Nephron (organoid): ENCODE measurements around the gene TRAF3.

Experiments used
- H3K27ac Mint-ChIP-seq, 3 experiments: 2 replicates each; pipeline ENCODE4 v1.8.0; 2020; ENCODE audit warnings: mixed read lengths in 3 of 3, mild to moderate bottlenecking in 2 of 3, moderate library complexity in 1 of 3
- H3K27me3 Mint-ChIP-seq: 2 replicates; pipeline ENCODE4 v1.8.0; 2021; ENCODE audit warnings: low read depth, mild to moderate bottlenecking, moderate library complexity, mixed read lengths
- H3K36me3 Mint-ChIP-seq: 2 replicates; pipeline ENCODE4 v1.8.0; 2020; ENCODE audit warnings: low read depth, mixed read lengths
- H3K4me1 Mint-ChIP-seq: 2 replicates; pipeline ENCODE4 v1.8.0; 2020; ENCODE audit warnings: mixed read lengths
- H3K4me3 Mint-ChIP-seq, 3 experiments: 2 replicates each; pipeline ENCODE4 v1.8.0; 2020; ENCODE audit warnings: mild to moderate bottlenecking in 3 of 3, mixed read lengths in 3 of 3, moderate library complexity in 2 of 3
- H3K9me3 Mint-ChIP-seq: 2 replicates; pipeline ENCODE4 v1.8.0; 2020; ENCODE audit warnings: mixed read lengths
- CTCF ChIP-seq, 3 experiments: fragments of 200-600 bp; sonication (generic); IDR thresholded peaks; one replicate each; pipeline ENCODE4 v1.5.0; 2021; ENCODE audit warnings: antibody characterized with exemption in 3 of 3; ENCODE audit not compliant: unreplicated experiment in 3 of 3

Gene TRAF3

GRCh38 chr14:102951034-102951433 lies 173.8 kb downstream of the TRAF3 start:
- TF ChIP-seq CTCF (IDR thresholded peaks at IDR 0.05; ENCODE audit: unreplicated experiment in 3 of 3), result no peak
- no peaks in the 10 kb centered on the region for H3K27me3 Mint-ChIP-seq
- no peaks in the 10 kb centered on the region for H3K9me3 Mint-ChIP-seq

GRCh38 chr14:102951799-102952198 lies 174.6 kb downstream of the TRAF3 start:
- peaks cover 79% of the 10 kb centered on the region for H3K36me3 Mint-ChIP-seq
- H3K4me1 Mint-ChIP-seq, result peaks cover 10% of the 10 kb centered on the region
- no peak for TF ChIP-seq CTCF (IDR thresholded peaks at IDR 0.05; ENCODE audit: unreplicated experiment in 3 of 3)
- H3K4me3 Mint-ChIP-seq, result no peak overlapping the region
- no peaks in the 10 kb centered on the region for H3K27me3 Mint-ChIP-seq
- no peak overlapping the region for H3K27ac Mint-ChIP-seq
- H3K9me3 Mint-ChIP-seq, result no peaks in the 10 kb centered on the region

More at GRCh38 chr14:102951034-102951433, 173.8 kb downstream of the TRAF3 start:
- Mint-ChIP-seq H3K27ac (no peak overlapping the region), H3K4me3 (no peak overlapping the region), H3K4me1 (peaks cover 10% of the 10 kb centered on the region), H3K36me3 (peaks cover 79% of the 10 kb centered on the region)

GRCh38 chr14:102952276-102952675 lies 175.0 kb downstream of the TRAF3 start:
- peaks cover 76% of the 10 kb centered on the region for H3K36me3 Mint-ChIP-seq
- H3K27ac Mint-ChIP-seq, result no peak overlapping the region
- no peaks in the 10 kb centered on the region for H3K27me3 Mint-ChIP-seq
- TF ChIP-seq CTCF (IDR thresholded peaks at IDR 0.05; ENCODE audit: unreplicated experiment in 3 of 3), result no peak
- H3K4me3 Mint-ChIP-seq, result no peak overlapping the region
- H3K9me3 Mint-ChIP-seq, result no peaks in the 10 kb centered on the region
- H3K4me1 Mint-ChIP-seq, result peaks cover 10% of the 10 kb centered on the region

- Mint-ChIP-seq H3K4me1 (peaks cover 10% of the 10 kb centered on the region), H3K27ac (no peak overlapping the region), H3K9me3 (no peaks in the 10 kb centered on the region)
Observed at GRCh38 chr14:102953100-102953499, 175.9 kb downstream of the TRAF3 start.

GRCh38 chr14:102954081-102954789 lies 177.0 kb downstream of the TRAF3 start:
- Mint-ChIP-seq H3K27me3 (no peaks in the 10 kb centered on the region), H3K27ac (no peak overlapping the region), H3K4me1 (peaks cover 6% of the 10 kb centered on the region), H3K9me3 (no peaks in the 10 kb centered on the region), H3K36me3 (peaks cover 80% of the 10 kb centered on the region), H3K4me3 (no peak overlapping the region)
- TF ChIP-seq CTCF (IDR thresholded peaks at IDR 0.05; ENCODE audit: unreplicated experiment in 3 of 3), result no peak

More at GRCh38 chr14:102953100-102953499, 175.9 kb downstream of the TRAF3 start:
- no peak overlapping the region for H3K4me3 Mint-ChIP-seq
- TF ChIP-seq CTCF (IDR thresholded peaks at IDR 0.05; ENCODE audit: unreplicated experiment in 3 of 3), result no peak
- no peaks in the 10 kb centered on the region for H3K27me3 Mint-ChIP-seq
- H3K36me3 Mint-ChIP-seq, result peaks cover 79% of the 10 kb centered on the region
